ENCODE measurements around the gene C15orf61.

C15orf61 gene

DNA sequence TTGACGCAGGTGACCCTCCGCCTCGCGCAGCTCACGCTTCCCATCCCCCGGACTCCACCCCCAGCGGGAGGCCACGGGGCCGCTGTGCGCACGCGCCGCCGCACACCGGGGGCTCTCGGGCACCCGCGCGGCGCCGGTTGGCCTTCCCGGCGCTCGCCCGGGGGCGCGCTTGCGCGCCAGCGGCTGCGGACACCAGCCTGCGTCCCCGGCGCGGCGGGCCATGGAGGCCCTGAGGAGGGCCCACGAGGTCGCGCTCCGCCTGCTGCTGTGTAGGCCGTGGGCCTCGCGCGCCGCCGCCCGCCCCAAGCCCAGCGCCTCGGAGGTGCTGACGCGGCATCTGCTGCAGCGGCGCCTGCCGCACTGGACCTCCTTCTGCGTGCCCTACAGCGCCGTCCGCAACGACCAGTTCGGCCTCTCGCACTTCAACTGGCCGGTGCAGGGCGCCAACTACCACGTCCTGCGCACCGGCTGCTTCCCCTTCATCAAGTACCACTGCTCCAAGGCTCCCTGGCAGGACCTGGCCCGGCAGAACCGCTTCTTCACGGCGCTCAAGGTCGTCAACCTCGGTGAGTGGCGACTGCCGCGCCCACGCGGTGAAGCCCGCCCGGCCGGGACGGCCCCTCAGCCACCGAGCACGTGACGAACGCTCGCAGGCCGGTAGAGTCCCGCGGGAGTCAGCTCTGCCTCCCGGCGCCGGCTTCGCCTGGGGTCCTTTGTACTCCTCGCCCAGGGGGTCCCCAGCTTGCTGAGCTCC lies at the start of gene C15orf61:
Gene C15orf61 (plus strand): TSS at position 103 of the 754 bp plus-strand sequence. CDS start 118 bp downstream, at position 221.
- no peak for DNase-seq

- no peak for DNase-seq
Observed at GRCh38 chr15:67472957-67473356, 48.0 kb upstream of the C15orf61 start.

DNA sequence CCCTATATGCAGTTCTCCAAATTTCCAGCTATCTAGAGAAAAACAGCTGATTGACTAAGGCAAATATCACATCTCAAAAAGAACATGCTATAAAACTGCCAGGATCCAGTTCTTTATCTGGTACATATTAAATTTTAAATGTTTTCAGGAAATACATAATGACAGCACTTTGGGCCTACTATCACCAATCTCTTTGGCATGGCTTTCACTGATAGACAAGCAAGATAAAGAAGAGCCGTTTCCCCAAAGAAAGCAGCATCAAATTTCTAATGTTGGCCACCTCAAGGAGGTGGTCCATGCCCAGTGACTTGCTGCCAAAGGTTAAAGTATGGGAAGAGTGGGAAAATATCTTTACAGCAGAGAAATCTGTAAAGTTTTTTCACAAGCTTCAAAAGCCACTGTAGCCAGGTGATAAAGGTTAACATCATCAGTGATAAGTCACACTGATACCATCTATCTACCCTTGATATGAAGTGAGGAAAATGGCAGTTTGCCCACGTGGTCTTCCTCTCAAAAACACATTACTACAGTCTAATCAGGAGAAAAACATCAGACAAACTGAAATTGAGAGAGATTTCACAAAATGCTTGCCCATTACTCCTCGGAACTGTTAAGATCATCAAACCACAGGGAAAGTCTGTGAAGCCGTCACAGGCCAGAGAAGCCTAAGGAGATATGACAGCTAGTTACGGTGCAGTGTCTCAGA lies 46.4 kb upstream of the C15orf61 start:
- no peak for DNase-seq

DNA sequence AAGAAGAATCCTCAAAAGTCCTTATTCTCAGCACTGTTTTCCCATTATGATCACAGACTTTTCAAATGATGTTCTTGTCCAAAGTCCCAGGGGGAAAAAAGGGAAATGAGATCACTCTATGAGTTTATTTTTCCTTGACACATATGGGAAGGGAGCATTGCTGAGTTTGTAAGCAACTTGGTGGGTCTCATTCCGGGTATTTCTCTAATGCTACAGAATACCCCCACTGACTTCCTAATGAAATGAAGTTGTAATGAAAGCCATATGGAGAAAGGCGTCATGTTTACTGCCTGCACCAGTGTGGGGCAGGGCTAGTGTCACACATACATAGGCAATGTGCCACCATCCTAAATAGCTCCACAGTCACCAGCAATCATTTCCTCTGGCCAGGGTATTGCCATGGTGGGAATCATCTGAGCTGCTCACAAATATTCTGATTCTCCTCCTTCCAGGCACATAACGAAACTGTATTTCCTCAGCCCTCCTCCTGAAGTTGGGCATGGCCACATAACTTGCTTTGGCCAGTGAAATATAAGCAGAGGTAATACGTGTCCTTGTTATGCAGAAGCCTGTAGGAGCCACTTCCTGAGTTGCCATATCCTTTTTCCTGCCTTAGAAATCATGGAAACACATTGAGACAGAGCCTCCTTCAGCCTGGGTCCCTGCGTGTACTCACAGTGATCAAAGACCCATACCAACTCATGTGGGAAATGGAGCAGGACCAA lies 41.0 kb upstream of the C15orf61 start:
- no peak for DNase-seq

DNA sequence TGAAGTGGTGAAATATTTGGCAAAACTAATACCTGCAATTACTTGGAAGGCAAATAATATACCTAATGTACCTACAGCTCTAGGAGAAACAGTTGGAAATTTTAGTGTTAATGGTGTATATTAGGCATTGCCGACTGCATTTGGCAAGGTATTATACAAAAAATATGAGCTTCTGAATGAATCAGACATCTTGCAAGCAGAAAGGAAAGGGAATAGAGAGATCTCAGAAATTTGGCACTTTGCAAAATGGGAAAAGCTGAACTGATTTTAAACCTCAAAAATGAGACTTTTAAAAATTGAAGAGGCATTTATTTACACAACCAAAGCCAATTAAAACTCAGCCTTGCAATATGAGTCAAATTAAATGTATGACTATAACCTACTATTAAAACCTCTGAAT lies 40.2 kb upstream of the C15orf61 start:
- no peak for DNase-seq

DNA sequence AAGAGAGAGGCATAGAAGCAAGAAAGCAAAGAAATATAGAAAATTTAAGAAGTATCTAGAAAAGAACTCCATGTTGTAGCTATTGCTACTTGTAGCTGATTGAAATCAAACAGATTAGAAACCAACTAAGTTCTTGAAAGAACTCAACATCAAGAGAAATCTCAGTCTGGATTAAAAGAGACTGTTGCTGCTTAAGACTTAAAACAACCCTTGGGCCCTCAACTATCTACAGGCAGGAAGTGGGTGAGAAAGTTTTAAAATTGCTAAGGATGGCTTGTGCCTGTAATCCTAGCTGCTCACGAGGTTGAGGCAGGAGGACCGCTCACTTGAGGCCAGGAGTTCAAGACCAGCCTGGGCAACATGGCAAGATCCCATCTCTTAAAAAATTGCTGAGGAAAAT lies 39.3 kb upstream of the C15orf61 start:
- DNase-seq: no peak

DNA sequence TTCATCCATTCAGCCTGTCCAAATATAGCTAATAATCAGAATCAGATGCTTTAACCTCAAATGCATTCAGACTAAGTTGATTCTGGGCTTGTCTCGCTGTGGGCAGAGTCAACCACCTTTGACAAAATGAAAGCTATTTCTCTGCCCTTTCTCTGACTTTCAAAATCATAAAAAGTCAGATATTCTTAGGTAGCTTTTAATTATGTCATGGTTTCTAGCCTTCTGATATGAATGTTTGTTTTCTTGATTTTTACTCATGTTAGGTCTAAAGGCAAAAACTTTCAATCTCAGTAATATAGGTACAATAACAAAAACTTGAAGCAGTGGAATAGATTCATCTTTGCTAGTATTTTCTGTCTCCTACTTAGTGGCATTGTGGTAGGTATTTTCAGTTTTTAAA lies 25.3 kb upstream of the C15orf61 start:
- no peak for DNase-seq

- no peak for DNase-seq
Observed at GRCh38 chr15:67501177-67501835, 19.6 kb upstream of the C15orf61 start.

DNA sequence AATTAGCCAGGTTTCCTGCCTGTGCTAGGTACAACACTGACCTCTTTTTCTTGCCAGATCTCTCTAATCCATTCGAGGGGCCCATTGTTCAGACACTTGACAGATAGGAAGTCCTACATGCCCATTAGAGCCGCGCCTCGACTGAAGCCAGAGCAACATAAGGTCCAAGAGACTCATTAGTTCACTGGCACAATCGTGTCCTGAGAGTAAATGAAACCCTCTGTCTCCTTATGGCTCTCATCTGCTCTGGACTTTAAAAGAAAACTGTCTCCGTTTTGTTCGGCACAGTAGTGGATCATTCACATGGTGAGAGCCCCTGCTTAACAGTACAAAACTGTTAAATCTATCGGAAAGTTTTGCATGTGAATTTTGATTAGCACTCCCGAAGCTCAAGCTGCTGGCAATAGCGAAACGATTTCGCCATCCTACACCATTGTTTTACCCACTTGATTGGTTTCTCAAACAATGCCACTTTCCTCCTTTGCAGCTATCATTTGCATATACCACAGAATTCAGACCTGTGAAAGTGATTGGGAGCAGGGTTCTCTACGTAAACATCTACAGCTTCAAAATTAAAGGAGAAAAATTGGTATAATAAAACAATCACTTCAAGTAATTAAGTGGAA lies 19.0 kb upstream of the C15orf61 start:
- no peak for DNase-seq

DNA sequence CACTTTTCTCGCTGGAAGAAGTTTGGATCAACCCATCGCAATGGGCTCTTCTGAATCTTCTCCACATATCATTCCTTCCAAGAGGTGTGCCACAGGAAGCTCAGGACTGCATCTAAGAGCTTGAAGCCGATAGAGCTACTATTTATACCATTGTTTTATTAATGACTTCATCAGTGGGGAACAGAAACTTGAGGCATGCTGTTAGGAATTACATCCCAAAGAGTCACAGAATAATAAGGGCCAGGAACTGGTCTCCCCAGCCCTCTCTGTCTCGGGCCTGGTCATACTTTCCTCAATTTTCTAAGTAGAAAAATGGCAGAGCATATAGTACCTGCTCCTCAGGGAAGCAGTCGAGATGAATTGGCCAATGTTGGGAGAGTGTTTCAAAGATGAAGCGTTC lies 16.9 kb upstream of the C15orf61 start:
- DNase-seq: no peak

- DNase-seq: no peak
Observed at GRCh38 chr15:67504796-67505195, 16.1 kb upstream of the C15orf61 start.

GRCh38 chr15:67505675-67506572 lies 15.0 kb upstream of the C15orf61 start:
- no peak for DNase-seq

GRCh38 chr15:67506775-67507747 lies 13.9 kb upstream of the C15orf61 start:
- DNase-seq: no peak

GRCh38 chr15:67508407-67508806 lies 12.5 kb upstream of the C15orf61 start:
- no peak for DNase-seq

DNA sequence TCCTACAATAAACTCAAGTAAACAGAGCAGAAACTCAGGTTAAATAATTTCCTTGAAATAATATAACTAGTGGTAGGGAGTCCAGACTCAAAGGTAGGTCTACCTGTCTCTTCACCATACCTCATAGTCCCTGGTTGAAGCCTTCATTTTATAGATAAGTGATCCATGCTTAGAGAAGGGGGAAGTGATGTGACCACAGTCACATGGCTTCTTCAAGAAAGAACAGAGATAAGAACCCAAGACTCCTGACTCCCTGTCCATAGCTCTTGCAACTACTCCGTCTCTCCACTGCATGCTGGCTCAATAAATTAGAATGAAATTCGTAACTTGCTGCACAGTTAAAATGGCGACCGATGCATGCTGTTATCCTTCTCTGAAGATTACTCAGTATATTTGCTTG lies 11.0 kb upstream of the C15orf61 start:
- DNase-seq: no peak

GRCh38 chr15:67510597-67511190 lies 10.2 kb upstream of the C15orf61 start:
- DNase-seq: no peak

- no peak for DNase-seq
Observed at GRCh38 chr15:67511606-67512005, 9.3 kb upstream of the C15orf61 start.

DNA sequence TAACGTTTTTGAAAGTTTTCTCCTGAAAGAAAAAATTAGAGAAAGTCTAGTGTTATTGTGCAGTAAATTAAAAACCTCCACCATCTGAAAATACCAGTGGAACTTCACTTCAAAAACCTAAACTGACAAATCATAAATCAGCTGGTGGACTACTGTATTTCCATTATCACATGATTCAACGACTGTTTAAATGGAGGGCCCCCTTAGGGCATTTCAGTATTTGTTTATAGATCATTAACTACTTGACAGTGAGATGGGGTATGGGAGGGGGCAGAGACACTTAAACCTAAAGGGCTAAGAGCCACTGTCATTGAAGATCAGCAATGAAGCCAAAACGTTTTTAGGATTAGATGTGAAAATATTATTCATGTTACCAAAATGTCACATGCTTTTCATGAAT lies 8.8 kb upstream of the C15orf61 start:
- DNase-seq: no peak

GRCh38 chr15:67512933-67513714 lies 7.8 kb upstream of the C15orf61 start:
- DNase-seq: no peak

All from DMS 273 treated with DMSO at 0.1 percent for 48 hours (cell line).